ENCODE results near the gene SLC4A2.

The SLC4A2 gene

GRCh38 chr7:151047976-151048815 is 11.2 kb upstream of the SLC4A2 start, which contains the start of gene ASIC3:
TSS of gene ASIC3 (plus strand) at chr7:151048531. CDS start at chr7:151048886, 355 bp downstream.
- TF ChIP-seq CTCF (IDR thresholded peaks at IDR 0.05; ENCODE audit: low read length, missing control alignments) = no peak
- no peak for DNase-seq (ENCODE audit: low read depth)
- no peak within 1 kb of the TSS for H3K4me3 ChIP-seq (replicated peaks; ENCODE audit: low read depth, low read length)

GRCh38 chr7:151048911-151049463 is 10.4 kb upstream of the SLC4A2 start:
- DNase-seq (ENCODE audit: low read depth) = no peak
- no peak overlapping the region for H3K4me3 ChIP-seq (replicated peaks; ENCODE audit: low read depth, low read length)
- TF ChIP-seq CTCF (IDR thresholded peaks at IDR 0.05; ENCODE audit: low read length, missing control alignments) = no peak

- peak; percentile 77 for DNase-seq (ENCODE audit: low read depth)
- TF ChIP-seq CTCF (IDR thresholded peaks at IDR 0.05; ENCODE audit: low read length, missing control alignments) = no peak
- H3K4me3 ChIP-seq (replicated peaks; ENCODE audit: low read depth, low read length) = no peak overlapping the region
Measured at GRCh38 chr7:151051108-151051507, 8.3 kb upstream of the SLC4A2 start.

- no peak for DNase-seq (ENCODE audit: low read depth)
- no peak overlapping the region for H3K4me3 ChIP-seq (replicated peaks; ENCODE audit: low read depth, low read length)
- no peak for TF ChIP-seq CTCF (IDR thresholded peaks at IDR 0.05; ENCODE audit: low read length, missing control alignments)
Measured at GRCh38 chr7:151053096-151053495, 6.3 kb upstream of the SLC4A2 start.

- no peak for TF ChIP-seq CTCF (IDR thresholded peaks at IDR 0.05; ENCODE audit: low read length, missing control alignments)
- H3K4me3 ChIP-seq (replicated peaks; ENCODE audit: low read depth, low read length) = no peak overlapping the region
- DNase-seq (ENCODE audit: low read depth) = no peak
Measured at GRCh38 chr7:151053751-151054150, 5.6 kb upstream of the SLC4A2 start.

GRCh38 chr7:151056283-151056665 is 3.1 kb upstream of the SLC4A2 start:
- DNase-seq (ENCODE audit: low read depth) = no peak
- no peak overlapping the region for H3K4me3 ChIP-seq (replicated peaks; ENCODE audit: low read depth, low read length)
- TF ChIP-seq CTCF (IDR thresholded peaks at IDR 0.05; ENCODE audit: low read length, missing control alignments) = no peak
